Muscle layer of duodenum (tissue), 2 donors: ENCODE measurements around the gene UBE4A.

Experiments
- H3K27ac ChIP-seq: one replicate; pipeline ENCODE4 v1.7.0; 2013; ENCODE audit warnings: mild to moderate bottlenecking, low read length
- H3K27me3 ChIP-seq: one replicate; pipeline ENCODE4 v1.7.0; 2013; ENCODE audit warnings: low read depth, mild to moderate bottlenecking, control low read depth, low read length
- H3K36me3 ChIP-seq, 2 donors: one replicate each; pipeline ENCODE4 v1.7.0; 2013; ENCODE audit warnings: low read length in 2 of 2, control low read depth in 1 of 2, mild to moderate bottlenecking in 1 of 2; ENCODE audit not compliant: insufficient read depth in 2 of 2, control insufficient read depth in 1 of 2
- H3K4me1 ChIP-seq, 2 donors: one replicate each; pipeline ENCODE4 v1.7.0; 2013; ENCODE audit warnings: low read length in 2 of 2, mild to moderate bottlenecking in 2 of 2, control low read depth in 1 of 2, moderate library complexity in 1 of 2; ENCODE audit not compliant: insufficient read depth in 2 of 2, control insufficient read depth in 1 of 2
- H3K4me3 ChIP-seq, 2 donors: one replicate each; pipeline ENCODE4 v1.7.0; 2013; ENCODE audit warnings: low read length in 2 of 2, low read depth in 1 of 2, mild to moderate bottlenecking in 1 of 2
- H3K9me3 ChIP-seq, 2 donors: one replicate each; pipeline ENCODE4 v1.7.0; 2013; ENCODE audit warnings: low read length in 2 of 2, control low read depth in 1 of 2, mild to moderate bottlenecking in 1 of 2; ENCODE audit not compliant: control insufficient read depth in 1 of 2
- donor health status: healthy.

UBE4A gene

DNA sequence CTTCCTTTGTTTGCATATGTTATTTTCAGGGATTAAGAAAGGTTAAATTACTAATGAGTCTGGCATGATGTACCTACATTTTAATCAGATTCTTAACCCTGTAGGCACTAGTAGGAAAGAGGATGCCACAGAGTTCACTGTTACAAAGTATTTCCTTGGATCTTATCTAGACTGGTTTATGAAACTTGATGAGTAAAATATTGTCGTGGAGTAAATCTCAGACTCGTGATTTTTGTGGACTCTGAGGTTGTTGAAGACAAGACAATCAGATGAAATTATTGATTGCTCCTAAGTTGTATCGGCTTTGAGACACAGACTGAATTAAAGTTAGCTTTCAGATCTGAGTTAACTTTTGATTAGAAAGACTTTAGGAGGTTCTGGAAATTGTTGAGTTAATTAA is 82.9 kb downstream of the UBE4A start:
- H3K36me3 ChIP-seq = no peaks in the 10 kb centered on the region
- no peak overlapping the region for H3K4me3 ChIP-seq
- no peaks in the 10 kb centered on the region for H3K27me3 ChIP-seq
- peaks cover 20 to 65% of the 10 kb centered on the region in 2 donors for H3K4me1 ChIP-seq
- H3K9me3 ChIP-seq = no peaks in the 10 kb centered on the region
- H3K27ac ChIP-seq = no peak overlapping the region

DNA sequence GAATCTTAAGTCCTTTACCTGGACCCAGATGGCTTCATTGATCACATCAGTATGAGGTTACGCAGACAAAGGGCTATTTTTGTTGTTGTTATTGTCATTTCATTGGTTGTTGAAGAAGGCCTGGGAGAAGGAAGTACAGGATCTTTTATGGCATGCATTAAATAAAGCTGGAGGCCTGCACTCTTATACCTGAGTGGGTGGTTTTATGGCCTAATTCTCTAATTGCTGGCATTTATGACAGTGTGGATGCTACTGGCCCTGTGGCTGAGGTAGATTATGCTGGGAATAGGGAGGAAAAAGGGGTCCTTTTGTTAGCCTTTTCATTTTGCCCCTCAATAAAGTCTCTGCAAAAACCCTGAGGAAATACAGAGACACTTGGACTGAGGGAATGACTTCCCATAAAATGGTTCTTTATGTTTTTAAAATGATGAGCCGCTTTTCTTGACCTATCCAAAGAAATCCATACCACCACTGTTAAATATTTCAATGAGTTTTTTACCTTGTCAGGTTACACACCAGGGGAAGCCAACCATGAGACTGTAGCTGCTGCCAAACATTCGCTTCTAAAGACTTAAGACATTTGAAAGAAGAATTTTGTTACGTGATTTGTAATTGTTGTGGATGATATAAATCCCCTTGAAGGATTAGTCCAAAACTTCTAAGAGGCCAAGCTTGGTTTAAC is 83.6 kb downstream of the UBE4A start:
- Histone ChIP-seq H3K27ac (no peak overlapping the region), H3K27me3 (no peaks in the 10 kb centered on the region), H3K4me1 (peaks cover 20 to 58% of the 10 kb centered on the region in 2 donors), H3K9me3 (no peaks in the 10 kb centered on the region), H3K36me3 (no peaks in the 10 kb centered on the region), H3K4me3 (no peak overlapping the region)

DNA sequence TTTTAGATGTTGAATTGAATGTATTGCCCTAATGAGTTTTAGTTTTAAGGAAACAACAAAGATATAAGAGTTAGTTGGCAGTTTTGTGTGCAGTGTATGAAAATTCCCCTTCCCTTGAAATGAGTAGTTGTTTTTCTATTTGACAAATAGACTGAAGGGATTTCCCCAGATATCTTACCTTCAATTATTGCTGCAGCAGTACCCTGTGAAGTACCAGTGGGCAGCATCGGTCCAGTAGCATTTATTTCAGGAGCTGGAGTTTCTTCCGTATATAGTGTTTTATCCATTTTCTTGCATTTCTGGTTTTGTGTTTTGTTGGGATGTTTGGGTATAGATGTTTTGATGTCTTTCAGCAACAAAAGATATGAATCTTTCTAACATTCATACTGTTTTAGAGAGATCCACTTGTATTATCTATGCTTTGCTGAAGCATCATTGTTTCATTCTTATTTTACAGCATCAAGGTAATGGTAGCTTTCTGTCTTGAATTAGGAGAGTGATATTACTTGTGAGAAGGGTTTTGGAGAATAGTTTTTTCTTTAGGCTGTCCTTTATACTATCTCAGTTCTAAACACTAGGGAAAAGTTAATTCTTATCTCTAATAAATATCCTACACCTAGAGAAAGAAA is 84.3 kb downstream of the UBE4A start:
- Histone ChIP-seq H3K4me1 (peaks cover 20 to 59% of the 10 kb centered on the region in 2 donors), H3K27ac (no peak overlapping the region), H3K27me3 (no peaks in the 10 kb centered on the region), H3K9me3 (no peaks in the 10 kb centered on the region), H3K36me3 (no peaks in the 10 kb centered on the region), H3K4me3 (no peak overlapping the region)

DNA sequence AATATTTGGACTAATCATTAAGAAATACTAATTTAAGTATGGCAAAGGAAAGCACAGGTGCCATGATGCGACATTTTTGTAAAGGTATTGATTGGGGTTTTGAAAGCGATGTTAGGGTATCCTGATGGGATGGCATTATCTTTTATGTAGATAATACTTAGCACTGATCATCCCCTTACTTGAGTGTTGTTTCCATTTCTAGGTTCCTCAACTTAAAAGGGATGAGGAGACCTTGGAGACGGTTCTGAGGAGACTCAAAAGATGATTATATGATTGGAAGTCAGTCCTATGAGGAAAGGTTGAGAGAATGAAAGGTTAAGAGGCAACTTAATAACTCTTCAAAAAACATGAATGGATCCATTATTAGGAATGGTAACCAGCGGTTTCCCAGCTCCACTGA is 88.0 kb downstream of the UBE4A start:
- no peaks in the 10 kb centered on the region for H3K9me3 ChIP-seq
- no peaks in the 10 kb centered on the region for H3K27me3 ChIP-seq
- H3K4me1 ChIP-seq = peaks cover 7 to 25% of the 10 kb centered on the region in 2 donors
- no peak overlapping the region for H3K27ac ChIP-seq
- no peak overlapping the region for H3K4me3 ChIP-seq
- H3K36me3 ChIP-seq = peaks cover 0 to 4% of the 10 kb centered on the region in 2 donors

DNA sequence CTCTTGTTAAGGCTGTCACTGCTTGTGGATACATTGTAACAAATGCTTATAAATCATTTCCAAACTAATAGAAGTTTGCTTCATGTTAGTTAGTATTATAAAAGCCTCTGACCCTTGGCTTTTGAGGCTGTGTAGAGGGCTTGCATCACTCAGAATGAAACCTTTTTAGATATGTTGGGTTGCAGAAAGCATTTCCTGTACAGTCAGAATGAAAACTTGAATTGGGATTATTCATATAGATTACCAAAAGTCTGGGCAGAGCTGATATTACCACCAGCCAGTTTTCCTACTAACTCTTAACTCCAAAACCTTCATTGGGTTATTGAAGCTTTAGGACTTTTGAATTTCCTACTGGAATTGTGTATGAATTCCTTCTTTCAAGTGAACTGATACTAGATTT is 88.9 kb downstream of the UBE4A start:
- Histone ChIP-seq H3K27me3 (no peaks in the 10 kb centered on the region), H3K36me3 (peaks cover 0 to 4% of the 10 kb centered on the region in 2 donors), H3K27ac (no peak overlapping the region), H3K4me3 (no peak overlapping the region), H3K4me1 (peaks cover 0 to 18% of the 10 kb centered on the region in 2 donors), H3K9me3 (no peaks in the 10 kb centered on the region)
